A673 (cell line): Measurements from ENCODE around the gene HSD17B2.

Experiments
- EZH2 ChIP-seq: fragments of 200-600 bp; sonication (generic); IDR thresholded peaks from 2 replicates; pipeline ENCODE4 v1.6.1; 2017; ENCODE audit warnings: borderline replicate concordance, low read depth, mild to moderate bottlenecking, mixed read lengths, antibody characterized with exemption, low read length; ENCODE audit not compliant: poor library complexity, severe bottlenecking
- TF ChIP-seq, protein P1 (sequence below): fragments of 300-800, 200-600 bp; sonication (generic); conservative IDR thresholded peaks from 2 replicates; pipeline ENCODE4 v1.5.1; 2017; ENCODE audit warnings: low read depth, mild to moderate bottlenecking, antibody characterized with exemption, low read length, moderate library complexity, mixed read lengths

DNA sequence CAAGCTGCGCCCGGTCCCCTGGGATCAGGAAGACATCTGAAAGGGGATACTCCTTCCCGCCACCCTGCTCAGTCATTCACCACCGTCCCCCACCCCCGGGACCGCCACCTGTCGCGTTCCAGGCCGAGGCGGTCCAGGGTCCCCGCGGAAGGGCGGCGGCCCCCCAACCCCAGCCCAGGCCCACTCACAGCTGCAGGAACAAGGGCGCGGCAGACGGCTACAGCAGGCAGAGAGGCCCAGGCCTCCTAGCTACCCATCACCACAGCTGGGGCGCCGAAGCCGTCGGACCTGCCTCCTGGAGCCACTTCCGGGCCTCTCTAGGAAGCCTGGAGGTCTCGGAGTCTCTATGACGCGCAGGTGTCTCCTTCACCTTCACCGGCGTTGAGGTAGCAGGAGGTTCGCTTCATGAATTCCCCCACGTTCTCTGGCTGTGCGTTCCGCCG is 23.8 kb upstream of the HSD17B2 start, which contains the start of gene SDR42E1:
- TF ChIP-seq, protein P1, sequence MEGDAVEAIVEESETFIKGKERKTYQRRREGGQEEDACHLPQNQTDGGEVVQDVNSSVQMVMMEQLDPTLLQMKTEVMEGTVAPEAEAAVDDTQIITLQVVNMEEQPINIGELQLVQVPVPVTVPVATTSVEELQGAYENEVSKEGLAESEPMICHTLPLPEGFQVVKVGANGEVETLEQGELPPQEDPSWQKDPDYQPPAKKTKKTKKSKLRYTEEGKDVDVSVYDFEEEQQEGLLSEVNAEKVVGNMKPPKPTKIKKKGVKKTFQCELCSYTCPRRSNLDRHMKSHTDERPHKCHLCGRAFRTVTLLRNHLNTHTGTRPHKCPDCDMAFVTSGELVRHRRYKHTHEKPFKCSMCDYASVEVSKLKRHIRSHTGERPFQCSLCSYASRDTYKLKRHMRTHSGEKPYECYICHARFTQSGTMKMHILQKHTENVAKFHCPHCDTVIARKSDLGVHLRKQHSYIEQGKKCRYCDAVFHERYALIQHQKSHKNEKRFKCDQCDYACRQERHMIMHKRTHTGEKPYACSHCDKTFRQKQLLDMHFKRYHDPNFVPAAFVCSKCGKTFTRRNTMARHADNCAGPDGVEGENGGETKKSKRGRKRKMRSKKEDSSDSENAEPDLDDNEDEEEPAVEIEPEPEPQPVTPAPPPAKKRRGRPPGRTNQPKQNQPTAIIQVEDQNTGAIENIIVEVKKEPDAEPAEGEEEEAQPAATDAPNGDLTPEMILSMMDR: no peak
- TF ChIP-seq EZH2: no peak
